HEK293 (cell line): ENCODE measurements around the gene C2CD2.

Experiments used
- GLI4 ChIP-seq: fragments of 450-650 bp; formaldehyde crosslinking; IDR thresholded peaks from 2 replicates; pipeline ENCODE4 v1.5.1; 2016; ENCODE audit warnings: missing biosample characterization, missing genetic modification characterization
- GLIS1 ChIP-seq: fragments of 450-650 bp; formaldehyde crosslinking; IDR thresholded peaks from 2 replicates; pipeline ENCODE4 v1.5.1; 2016; ENCODE audit warnings: missing biosample characterization, missing genetic modification characterization
- KLF9 ChIP-seq: fragments of 450-650 bp; formaldehyde crosslinking; IDR thresholded peaks from 2 replicates; pipeline ENCODE4 v1.5.1; 2016; ENCODE audit warnings: missing biosample characterization, missing genetic modification characterization, low read depth
- MEIS1 ChIP-seq: sonication (generic); formaldehyde crosslinking; IDR thresholded peaks from 2 replicates; pipeline ENCODE4 v1.8.1; 2022; ENCODE audit warnings: missing genetic modification reagents, mild to moderate bottlenecking, borderline replicate concordance
- MZF1 ChIP-seq: fragments of 450-650 bp; formaldehyde crosslinking; IDR thresholded peaks from 2 replicates; pipeline ENCODE4 v1.5.1; 2017; ENCODE audit warnings: missing biosample characterization, missing genetic modification characterization, borderline replicate concordance
- SALL2 ChIP-seq: fragments of 450-650 bp; formaldehyde crosslinking; IDR thresholded peaks from 2 replicates; pipeline ENCODE4 v1.5.0; 2017; ENCODE audit warnings: missing biosample characterization, mild to moderate bottlenecking, missing genetic modification characterization, borderline replicate concordance
- TRIM28 ChIP-seq: IDR thresholded peaks from 2 replicates; pipeline ENCODE4 v1.6.1; 2011; ENCODE audit warnings: low read length, control low read depth, borderline replicate concordance
- WT1 ChIP-seq: fragments of 450-650 bp; formaldehyde crosslinking; IDR thresholded peaks from 2 replicates; pipeline ENCODE4 v1.5.1; 2016; ENCODE audit warnings: missing biosample characterization, missing genetic modification characterization
- ZFP41 ChIP-seq: fragments of 450-650 bp; formaldehyde crosslinking; IDR thresholded peaks from 2 replicates; pipeline ENCODE4 v1.5.1; 2016; ENCODE audit warnings: missing biosample characterization, missing genetic modification characterization, borderline replicate concordance
- ZNF10 ChIP-seq: fragments of 450-650 bp; formaldehyde crosslinking; IDR thresholded peaks from 2 replicates; pipeline ENCODE4 v1.5.1; 2017; ENCODE audit warnings: missing biosample characterization, missing genetic modification characterization
- ZNF239 ChIP-seq: fragments of 450-650 bp; formaldehyde crosslinking; IDR thresholded peaks from 2 replicates; pipeline ENCODE4 v1.5.1; 2016; ENCODE audit warnings: missing biosample characterization, missing genetic modification characterization
- ZNF24 ChIP-seq: fragments of 450-650 bp; formaldehyde crosslinking; IDR thresholded peaks from 2 replicates; pipeline ENCODE4 v1.5.1; 2016; ENCODE audit warnings: missing biosample characterization, missing genetic modification characterization
- ZNF266 ChIP-seq: fragments of 450-650 bp; formaldehyde crosslinking; IDR thresholded peaks from 2 replicates; pipeline ENCODE4 v1.5.1; 2016; ENCODE audit warnings: missing biosample characterization, missing genetic modification characterization, low read depth
- ZNF292 ChIP-seq: fragments of 450-650 bp; formaldehyde crosslinking; IDR thresholded peaks from 2 replicates; pipeline ENCODE4 v1.5.1; 2016; ENCODE audit warnings: low read depth, missing biosample characterization, missing genetic modification characterization, borderline replicate concordance
- ZNF341 ChIP-seq: fragments of 450-650 bp; formaldehyde crosslinking; IDR thresholded peaks from 2 replicates; pipeline ENCODE4; 2016; ENCODE audit warnings: low read depth, missing biosample characterization, missing genetic modification characterization
- ZNF366 ChIP-seq: fragments of 450-650 bp; formaldehyde crosslinking; conservative IDR thresholded peaks from 2 replicates; pipeline ENCODE4 v1.5.1; 2016; ENCODE audit warnings: missing biosample characterization, missing genetic modification characterization
- ZNF426 ChIP-seq: fragments of 450-650 bp; formaldehyde crosslinking; IDR thresholded peaks from 2 replicates; pipeline ENCODE4 v1.5.1; 2017; ENCODE audit warnings: missing biosample characterization, missing genetic modification characterization, mild to moderate bottlenecking, inconsistent platforms, moderate library complexity
- ZNF473 ChIP-seq: fragments of 450-650 bp; formaldehyde crosslinking; IDR thresholded peaks from 2 replicates; pipeline ENCODE4 v1.5.1; 2017; ENCODE audit warnings: missing biosample characterization, missing genetic modification characterization
- ZNF48 ChIP-seq: fragments of 450-650 bp; formaldehyde crosslinking; IDR thresholded peaks from 2 replicates; pipeline ENCODE4 v1.5.1; 2016; ENCODE audit warnings: missing biosample characterization, missing genetic modification characterization
- ZNF530 ChIP-seq: fragments of 450-650 bp; formaldehyde crosslinking; IDR thresholded peaks from 2 replicates; pipeline ENCODE4 v1.5.1; 2016; ENCODE audit warnings: low read depth, missing biosample characterization, missing genetic modification characterization
- ZNF600 ChIP-seq: fragments of 450-650 bp; formaldehyde crosslinking; IDR thresholded peaks from 2 replicates; pipeline ENCODE4 v1.5.1; 2016; ENCODE audit warnings: missing biosample characterization, missing genetic modification characterization
- ZNF610 ChIP-seq: fragments of 450-650 bp; formaldehyde crosslinking; IDR thresholded peaks from 2 replicates; pipeline ENCODE4 v1.5.1; 2016; ENCODE audit warnings: missing biosample characterization, missing genetic modification characterization, borderline replicate concordance
- ZNF654 ChIP-seq: fragments of 450-650 bp; formaldehyde crosslinking; IDR thresholded peaks from 2 replicates; pipeline ENCODE4 v1.5.1; 2016; ENCODE audit warnings: low read depth, missing biosample characterization, missing genetic modification characterization
- ZNF660 ChIP-seq: fragments of 450-650 bp; IDR thresholded peaks from 2 replicates; pipeline ENCODE4 v1.5.1; 2018; ENCODE audit warnings: missing biosample characterization, mild to moderate bottlenecking, missing genetic modification characterization
- ZNF664 ChIP-seq: fragments of 450-650 bp; formaldehyde crosslinking; IDR thresholded peaks from 2 replicates; pipeline ENCODE4 v1.5.1; 2016; ENCODE audit warnings: missing biosample characterization, missing genetic modification characterization
- ZNF747 ChIP-seq: fragments of 450-650 bp; formaldehyde crosslinking; IDR thresholded peaks from 2 replicates; pipeline ENCODE4 v1.5.1; 2016; ENCODE audit warnings: missing biosample characterization, missing genetic modification characterization
- ZNF843 ChIP-seq: fragments of 450-650 bp; formaldehyde crosslinking; IDR thresholded peaks from 2 replicates; pipeline ENCODE4 v1.5.1; 2016; ENCODE audit warnings: missing biosample characterization, missing genetic modification characterization
- ZXDB ChIP-seq: fragments of 450-650 bp; formaldehyde crosslinking; IDR thresholded peaks from 2 replicates; pipeline ENCODE4 v1.5.1; 2016; ENCODE audit warnings: missing biosample characterization, missing genetic modification characterization
- TF ChIP-seq, protein P1 (sequence below): fragments of 450-650 bp; formaldehyde crosslinking; IDR thresholded peaks from 2 replicates; pipeline ENCODE4 v1.5.1; 2017; ENCODE audit warnings: missing biosample characterization, missing genetic modification characterization
- TF ChIP-seq, protein P2 (sequence below): fragments of 450-650 bp; formaldehyde crosslinking; IDR thresholded peaks from 2 replicates; pipeline ENCODE4 v1.5.1; 2016; ENCODE audit warnings: missing biosample characterization, missing genetic modification characterization
- TF ChIP-seq, protein P3 (sequence below): fragments of 450-650 bp; formaldehyde crosslinking; IDR thresholded peaks from 2 replicates; pipeline ENCODE4 v1.5.1; 2017; ENCODE audit warnings: missing biosample characterization, missing genetic modification characterization
- TF ChIP-seq, protein P4 (sequence below): fragments of 450-650 bp; formaldehyde crosslinking; IDR thresholded peaks from 2 replicates; pipeline ENCODE4 v1.5.1; 2017; ENCODE audit warnings: missing biosample characterization, missing genetic modification characterization
- TF ChIP-seq, protein P5 (sequence below): fragments of 450-650 bp; formaldehyde crosslinking; IDR thresholded peaks from 2 replicates; pipeline ENCODE4 v1.5.1; 2017; ENCODE audit warnings: missing biosample characterization, missing genetic modification characterization
- TF ChIP-seq, protein P6 (sequence below): fragments of 450-650 bp; formaldehyde crosslinking; IDR thresholded peaks from 2 replicates; pipeline ENCODE4; 2016; ENCODE audit warnings: missing biosample characterization, missing genetic modification characterization

The C2CD2 gene

DNA sequence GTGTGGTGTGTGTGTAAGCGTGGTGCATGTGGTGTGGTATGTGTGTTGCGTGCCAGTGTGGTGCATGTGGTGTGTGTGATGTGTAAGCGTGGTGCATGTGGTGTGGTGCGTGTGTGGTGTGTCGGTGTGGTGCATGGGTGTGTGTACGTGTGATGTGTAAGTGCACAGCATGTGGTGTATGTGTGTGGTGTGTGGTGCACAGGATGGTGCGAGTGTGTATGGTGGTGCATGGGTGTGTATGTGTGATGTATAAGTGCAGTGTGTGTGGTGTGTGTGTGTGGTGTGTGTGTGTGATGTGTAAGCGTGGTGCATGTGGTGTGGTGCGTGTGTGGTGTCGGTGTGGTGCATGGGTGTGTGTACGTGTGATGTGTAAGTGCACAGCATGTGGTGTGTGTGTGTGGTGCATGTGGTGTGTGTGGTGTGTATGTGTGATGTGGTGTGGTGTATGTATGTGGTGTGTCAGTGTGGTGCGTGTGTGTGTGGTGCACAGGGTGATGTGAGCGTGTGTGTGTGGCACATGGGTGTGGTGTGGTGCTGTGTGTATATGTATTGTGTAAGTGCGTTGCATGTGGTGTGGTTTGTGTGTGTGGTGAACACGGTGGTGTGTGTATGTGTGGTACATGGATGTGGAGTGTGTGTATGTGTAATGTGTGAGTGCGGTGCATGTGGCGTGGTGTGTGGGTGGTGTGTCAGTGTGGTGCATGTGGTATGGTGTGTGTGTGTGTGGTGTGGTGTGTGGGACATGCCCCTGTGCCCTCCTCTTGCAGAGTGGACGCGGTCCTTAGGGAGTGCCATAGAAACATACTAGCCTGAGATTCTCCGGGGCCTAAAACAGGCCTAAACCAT, 1.1 kb upstream of the C2CD2 start (continued):
- TF ChIP-seq ZNF426 (tag by site-specific recombination) (no peak), ZNF48 (tag by site-specific recombination) (peak; percentile 79; the same call in 1 of the 2 replicates), ZNF239 (tag by site-specific recombination) (peak; percentile 79), KLF9 (tag by site-specific recombination) (no peak), ZNF660 (tag by site-specific recombination) (no peak), GLIS1 (no peak), ZNF473 (no peak), ZNF10 (tag by site-specific recombination) (no peak), SALL2 (tag by site-specific recombination) (no peak), ZNF530 (no peak), ZNF600 (no peak), WT1 (tag by site-specific recombination) (no peak), ZNF747 (tag by site-specific recombination) (no peak), ZNF24 (tag by site-specific recombination) (no peak), ZNF366 (tag by site-specific recombination) (no peak), ZNF341 (tag by site-specific recombination) (no peak), ZNF292 (tag by site-specific recombination) (no peak), ZNF664 (no peak), GLI4 (tag by site-specific recombination) (peak; percentile 83; the same call in 1 of the 2 replicates), ZNF610 (tag by site-specific recombination) (no peak), ZNF654 (no peak), ZFP41 (tag by site-specific recombination) (no peak), MEIS1 (CRISPR knock-in tag) (no peak), ZXDB (tag by site-specific recombination) (no peak), ZNF843 (no peak), TRIM28 (no peak), ZNF266 (tag by site-specific recombination) (peak; percentile 30; the same call in 1 of the 2 replicates), MZF1 (no peak)
- TF ChIP-seq, protein P1, sequence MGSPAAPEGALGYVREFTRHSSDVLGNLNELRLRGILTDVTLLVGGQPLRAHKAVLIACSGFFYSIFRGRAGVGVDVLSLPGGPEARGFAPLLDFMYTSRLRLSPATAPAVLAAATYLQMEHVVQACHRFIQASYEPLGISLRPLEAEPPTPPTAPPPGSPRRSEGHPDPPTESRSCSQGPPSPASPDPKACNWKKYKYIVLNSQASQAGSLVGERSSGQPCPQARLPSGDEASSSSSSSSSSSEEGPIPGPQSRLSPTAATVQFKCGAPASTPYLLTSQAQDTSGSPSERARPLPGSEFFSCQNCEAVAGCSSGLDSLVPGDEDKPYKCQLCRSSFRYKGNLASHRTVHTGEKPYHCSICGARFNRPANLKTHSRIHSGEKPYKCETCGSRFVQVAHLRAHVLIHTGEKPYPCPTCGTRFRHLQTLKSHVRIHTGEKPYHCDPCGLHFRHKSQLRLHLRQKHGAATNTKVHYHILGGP (tag by site-specific recombination), result no peak
- TF ChIP-seq, protein P2, sequence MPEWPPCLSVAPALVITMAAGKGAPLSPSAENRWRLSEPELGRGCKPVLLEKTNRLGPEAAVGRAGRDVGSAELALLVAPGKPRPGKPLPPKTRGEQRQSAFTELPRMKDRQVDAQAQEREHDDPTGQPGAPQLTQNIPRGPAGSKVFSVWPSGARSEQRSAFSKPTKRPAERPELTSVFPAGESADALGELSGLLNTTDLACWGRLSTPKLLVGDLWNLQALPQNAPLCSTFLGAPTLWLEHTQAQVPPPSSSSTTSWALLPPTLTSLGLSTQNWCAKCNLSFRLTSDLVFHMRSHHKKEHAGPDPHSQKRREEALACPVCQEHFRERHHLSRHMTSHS (tag by site-specific recombination), result peak; percentile 70; the same call in 1 of the 2 replicates
- TF ChIP-seq, protein P3, sequence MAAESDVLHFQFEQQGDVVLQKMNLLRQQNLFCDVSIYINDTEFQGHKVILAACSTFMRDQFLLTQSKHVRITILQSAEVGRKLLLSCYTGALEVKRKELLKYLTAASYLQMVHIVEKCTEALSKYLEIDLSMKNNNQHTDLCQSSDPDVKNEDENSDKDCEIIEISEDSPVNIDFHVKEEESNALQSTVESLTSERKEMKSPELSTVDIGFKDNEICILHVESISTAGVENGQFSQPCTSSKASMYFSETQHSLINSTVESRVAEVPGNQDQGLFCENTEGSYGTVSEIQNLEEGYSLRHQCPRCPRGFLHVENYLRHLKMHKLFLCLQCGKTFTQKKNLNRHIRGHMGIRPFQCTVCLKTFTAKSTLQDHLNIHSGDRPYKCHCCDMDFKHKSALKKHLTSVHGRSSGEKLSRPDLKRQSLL, result no peak
- TF ChIP-seq, protein P4, sequence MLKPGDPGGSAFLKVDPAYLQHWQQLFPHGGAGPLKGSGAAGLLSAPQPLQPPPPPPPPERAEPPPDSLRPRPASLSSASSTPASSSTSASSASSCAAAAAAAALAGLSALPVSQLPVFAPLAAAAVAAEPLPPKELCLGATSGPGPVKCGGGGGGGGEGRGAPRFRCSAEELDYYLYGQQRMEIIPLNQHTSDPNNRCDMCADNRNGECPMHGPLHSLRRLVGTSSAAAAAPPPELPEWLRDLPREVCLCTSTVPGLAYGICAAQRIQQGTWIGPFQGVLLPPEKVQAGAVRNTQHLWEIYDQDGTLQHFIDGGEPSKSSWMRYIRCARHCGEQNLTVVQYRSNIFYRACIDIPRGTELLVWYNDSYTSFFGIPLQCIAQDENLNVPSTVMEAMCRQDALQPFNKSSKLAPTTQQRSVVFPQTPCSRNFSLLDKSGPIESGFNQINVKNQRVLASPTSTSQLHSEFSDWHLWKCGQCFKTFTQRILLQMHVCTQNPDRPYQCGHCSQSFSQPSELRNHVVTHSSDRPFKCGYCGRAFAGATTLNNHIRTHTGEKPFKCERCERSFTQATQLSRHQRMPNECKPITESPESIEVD (tag by site-specific recombination), result no peak
- TF ChIP-seq, protein P5, sequence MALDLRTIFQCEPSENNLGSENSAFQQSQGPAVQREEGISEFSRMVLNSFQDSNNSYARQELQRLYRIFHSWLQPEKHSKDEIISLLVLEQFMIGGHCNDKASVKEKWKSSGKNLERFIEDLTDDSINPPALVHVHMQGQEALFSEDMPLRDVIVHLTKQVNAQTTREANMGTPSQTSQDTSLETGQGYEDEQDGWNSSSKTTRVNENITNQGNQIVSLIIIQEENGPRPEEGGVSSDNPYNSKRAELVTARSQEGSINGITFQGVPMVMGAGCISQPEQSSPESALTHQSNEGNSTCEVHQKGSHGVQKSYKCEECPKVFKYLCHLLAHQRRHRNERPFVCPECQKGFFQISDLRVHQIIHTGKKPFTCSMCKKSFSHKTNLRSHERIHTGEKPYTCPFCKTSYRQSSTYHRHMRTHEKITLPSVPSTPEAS (tag by site-specific recombination), result peak; percentile 22
- TF ChIP-seq, protein P6, sequence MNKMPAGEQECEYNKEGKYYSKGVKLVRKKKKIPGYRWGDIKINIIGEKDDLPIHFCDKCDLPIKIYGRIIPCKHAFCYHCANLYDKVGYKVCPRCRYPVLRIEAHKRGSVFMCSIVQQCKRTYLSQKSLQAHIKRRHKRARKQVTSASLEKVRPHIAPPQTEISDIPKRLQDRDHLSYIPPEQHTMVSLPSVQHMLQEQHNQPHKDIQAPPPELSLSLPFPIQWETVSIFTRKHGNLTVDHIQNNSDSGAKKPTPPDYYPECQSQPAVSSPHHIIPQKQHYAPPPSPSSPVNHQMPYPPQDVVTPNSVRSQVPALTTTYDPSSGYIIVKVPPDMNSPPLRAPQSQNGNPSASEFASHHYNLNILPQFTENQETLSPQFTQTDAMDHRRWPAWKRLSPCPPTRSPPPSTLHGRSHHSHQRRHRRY, result peak; percentile 62; the same call in 1 of the 2 replicates
